ENCODE data around the gene KIAA0825.

- TF ChIP-seq NFRKB (IDR thresholded peaks at IDR 0.05), result no peak
- no peak for TF ChIP-seq ZNF384 (IDR thresholded peaks at IDR 0.05)
- TF ChIP-seq FOXM1 (IDR thresholded peaks at IDR 0.05; ENCODE audit: borderline replicate concordance), result no peak
- TF ChIP-seq HDGF (IDR thresholded peaks at IDR 0.05; ENCODE audit: borderline replicate concordance), result no peak
- TF ChIP-seq SUZ12 (IDR thresholded peaks at IDR 0.05), result no peak
- no peak for TF ChIP-seq SP1 (IDR thresholded peaks at IDR 0.05)
- TF ChIP-seq BHLHE40 (IDR thresholded peaks at IDR 0.05; ENCODE audit: borderline replicate concordance), result no peak
- no peak for TF ChIP-seq CTBP1 (IDR thresholded peaks at IDR 0.05; ENCODE audit: borderline replicate concordance)
- no peak for TF ChIP-seq LEF1 (IDR thresholded peaks at IDR 0.05; ENCODE audit: borderline replicate concordance)
- no peak for TF ChIP-seq TARDBP (IDR thresholded peaks at IDR 0.05)
- TF ChIP-seq FOXK2 (IDR thresholded peaks at IDR 0.05), result no peak
- TF ChIP-seq ELF4 (IDR thresholded peaks at IDR 0.05), result no peak
- TF ChIP-seq FOXA1 (IDR thresholded peaks at IDR 0.05), result no peak
These were observed 112.9 kb downstream of the KIAA0825 start for GRCh38 chr5:94505327-94506068.
